BJ (cell line): ENCODE results near the gene CTTN. TPM values are rescaled to one million over a fixed set of nuclear protein-coding genes. Genes with fewer than 3 reads are reported as not detected.

Source experiments
- CTCF ChIA-PET: fragments of 350-600 bp; formaldehyde crosslinking; extraction: SDS; loops from one replicate; lab custom pipeline; 2021; ENCODE audit warnings: antibody characterized with exemption, inconsistent platforms; lab: Yijun Ruan, JAX
- POLR2A ChIA-PET: fragments of 300-600 bp; sonication (Branson Sonifier 250); formaldehyde crosslinking; extraction: SDS; loops from one replicate; lab custom pipeline; 2021; ENCODE audit warnings: antibody characterized with exemption; lab: Charles Lee
- DNase-seq: peaks from one replicate; pipeline ENCODE4 v3.0.0-alpha.2; 2011; ENCODE audit warnings: low read depth
- H3K27me3 ChIP-seq: 2 replicates; pipeline ENCODE4 v1.6.0; 2011; ENCODE audit warnings: low read length; ENCODE audit not compliant: control insufficient read depth, insufficient read depth
- H3K36me3 ChIP-seq: 2 replicates; pipeline ENCODE4 v1.5.1; 2011; ENCODE audit warnings: low read length; ENCODE audit not compliant: control insufficient read depth, insufficient read depth
- H3K4me3 ChIP-seq: 2 replicates; pipeline ENCODE4 v1.5.1; 2011; ENCODE audit warnings: low read depth, mild to moderate bottlenecking, control low read depth, low read length
- CTCF ChIP-seq: IDR thresholded peaks from 2 replicates; pipeline ENCODE4 v1.5.1; 2011; ENCODE audit warnings: low read depth, mild to moderate bottlenecking, control low read depth, inconsistent platforms, low read length, moderate library complexity; ENCODE audit not compliant: insufficient read depth
- polyA plus RNA-seq: library from polyadenylated mRNA; depleted of rRNA; stranded (reverse); fragments of >200 nt; gene quantifications from 2 replicates; pipeline ENCODE4 v1.2.3, GENCODE V29; 2011

The CTTN gene
- polyA plus RNA-seq, 1 experiment: 166 TPM

- no peaks in the 10 kb centered on the region for H3K27me3 ChIP-seq
- DNase-seq: no peak
- ChIA-PET POLR2A (no interaction called here), CTCF (no interaction called here)
- no peak overlapping the region for H3K4me3 ChIP-seq
- H3K36me3 ChIP-seq: peaks cover 68% of the 10 kb centered on the region
- no peak for TF ChIP-seq CTCF
These were observed 34.7 kb downstream of the CTTN start for GRCh38 chr11:70433038-70433437.

GRCh38 chr11:70433526-70433925 is 35.2 kb downstream of the CTTN start:
- POLR2A ChIA-PET: no interaction called here
- CTCF ChIA-PET: no interaction called here
- no peak for TF ChIP-seq CTCF
- Histone ChIP-seq H3K36me3 (peaks cover 70% of the 10 kb centered on the region), H3K27me3 (no peaks in the 10 kb centered on the region), H3K4me3 (no peak overlapping the region)
- no peak for DNase-seq

- POLR2A ChIA-PET: no interaction called here
- no peak for DNase-seq
- CTCF ChIA-PET: no interaction called here
These were observed 35.9 kb downstream of the CTTN start for GRCh38 chr11:70433966-70434812.

GRCh38 chr11:70434813-70435278 is 36.5 kb downstream of the CTTN start:
- no peaks in the 10 kb centered on the region for H3K27me3 ChIP-seq
- ChIA-PET POLR2A (no interaction called here), CTCF (no interaction called here)
- DNase-seq: no peak
- no peak overlapping the region for H3K4me3 ChIP-seq
- H3K36me3 ChIP-seq: peaks cover 59% of the 10 kb centered on the region
- TF ChIP-seq CTCF: no peak

More at GRCh38 chr11:70433966-70434812, 35.9 kb downstream of the CTTN start:
- H3K27me3 ChIP-seq: no peaks in the 10 kb centered on the region
- TF ChIP-seq CTCF: no peak
- H3K36me3 ChIP-seq: peaks cover 65% of the 10 kb centered on the region
- no peak overlapping the region for H3K4me3 ChIP-seq

GRCh38 chr11:70435361-70435760 is 37.0 kb downstream of the CTTN start:
- no peak for TF ChIP-seq CTCF
- H3K4me3 ChIP-seq: no peak overlapping the region
- H3K36me3 ChIP-seq: peaks cover 54% of the 10 kb centered on the region
- CTCF ChIA-PET: no interaction called here
- no peaks in the 10 kb centered on the region for H3K27me3 ChIP-seq
- no peak for DNase-seq
- POLR2A ChIA-PET: no interaction called here
